C1 segment of cervical spinal cord (tissue), 14 donors: ENCODE data around the gene NT5DC1.

ENCODE experiments used
- DNase-seq, 14 donors: peaks; one replicate each; lab custom pipeline; 2025; lab: John Stamatoyannopoulos, UW

NT5DC1 gene

GRCh38 chr6:116100419-116101301, at the start of gene NT5DC1:
Gene NT5DC1 (plus strand): TSS chr6:116100853. CDS start chr6:116100931, 78 bp downstream.
- peak in 13 of 14 donors; percentile 55 to 89 (median 80) for DNase-seq

GRCh38 chr6:116051244-116051643, 49.4 kb upstream of the NT5DC1 start:
- no peak for DNase-seq

GRCh38 chr6:116055513-116055912, 45.1 kb upstream of the NT5DC1 start:
- no peak for DNase-seq

- DNase-seq = no peak
Observed at GRCh38 chr6:116057766-116058165, 42.9 kb upstream of the NT5DC1 start.

GRCh38 chr6:116059713-116060571, 40.7 kb upstream of the NT5DC1 start:
- DNase-seq = no peak

- DNase-seq = no peak
Observed at GRCh38 chr6:116060572-116061283, 39.9 kb upstream of the NT5DC1 start, which contains the start of gene FRK. Gene FRK (minus strand): TSS chr6:116060891. CDS start chr6:116060311, 580 bp downstream.

- DNase-seq = no peak
Observed at GRCh38 chr6:116062496-116062895, 38.2 kb upstream of the NT5DC1 start.

- DNase-seq = no peak
Observed at GRCh38 chr6:116064666-116065065, 36.0 kb upstream of the NT5DC1 start.

- no peak for DNase-seq
Observed at GRCh38 chr6:116066789-116067188, 33.9 kb upstream of the NT5DC1 start.

- no peak for DNase-seq
Observed at GRCh38 chr6:116070101-116070500, 30.6 kb upstream of the NT5DC1 start.

GRCh38 chr6:116070616-116071389, 29.9 kb upstream of the NT5DC1 start:
- DNase-seq = no peak

- DNase-seq = no peak
Observed at GRCh38 chr6:116072368-116072767, 28.3 kb upstream of the NT5DC1 start.

- no peak for DNase-seq
Observed at GRCh38 chr6:116073765-116074440, 26.8 kb upstream of the NT5DC1 start.

GRCh38 chr6:116074732-116075390, 25.8 kb upstream of the NT5DC1 start:
- no peak for DNase-seq

GRCh38 chr6:116078522-116078921, 22.1 kb upstream of the NT5DC1 start:
- no peak for DNase-seq

- no peak for DNase-seq
Observed at GRCh38 chr6:116078945-116079344, 21.7 kb upstream of the NT5DC1 start.

GRCh38 chr6:116083052-116083451, 17.6 kb upstream of the NT5DC1 start:
- no peak for DNase-seq

GRCh38 chr6:116084284-116084683, 16.4 kb upstream of the NT5DC1 start:
- DNase-seq = no peak

GRCh38 chr6:116087437-116088027, 13.1 kb upstream of the NT5DC1 start:
- no peak for DNase-seq
